Loucy (cell line): ENCODE results near the gene PCF11.

ENCODE experiments used
- CTCF ChIP-seq: fragments of 200-600 bp; sonication (generic); conservative IDR thresholded peaks from 2 replicates; pipeline ENCODE4 v1.5.1; 2014; ENCODE audit warnings: mild to moderate bottlenecking, antibody characterized with exemption, low read length
- EZH2phosphoT487 ChIP-seq: fragments of 200-600 bp; IDR thresholded peaks from 2 replicates; pipeline ENCODE4 v1.6.1; 2018; ENCODE audit warnings: antibody characterized with exemption, mild to moderate bottlenecking, moderate library complexity, borderline replicate concordance

GRCh38 chr11:83124636-83125424 lies 32.1 kb upstream of the PCF11 start:
- TF ChIP-seq CTCF = no peak
- no peak for TF ChIP-seq EZH2phosphoT487
